Hepatocyte (in vitro differentiated cells): ENCODE data around the gene UPK2.

Source experiments
- EZH2 ChIP-seq: fragments of 200-600 bp; sonication (generic); IDR thresholded peaks from 2 replicates; pipeline ENCODE4 v1.6.1; 2016; ENCODE audit warnings: antibody characterized with exemption, mild to moderate bottlenecking, borderline replicate concordance
- EZH2phosphoT487 ChIP-seq: fragments of 200-600 bp; sonication (generic); IDR thresholded peaks from one replicate; pipeline ENCODE4 v1.6.1; 2018; ENCODE audit warnings: antibody characterized with exemption, mild to moderate bottlenecking, low read depth, moderate library complexity; ENCODE audit not compliant: unreplicated experiment, severe bottlenecking
- TF ChIP-seq, protein P1 (sequence below): fragments of 200-600 bp; sonication (generic); IDR thresholded peaks from 2 replicates; pipeline ENCODE4 v1.5.1; 2016; ENCODE audit warnings: antibody characterized with exemption, mild to moderate bottlenecking; ENCODE audit not compliant: poor library complexity

DNA sequence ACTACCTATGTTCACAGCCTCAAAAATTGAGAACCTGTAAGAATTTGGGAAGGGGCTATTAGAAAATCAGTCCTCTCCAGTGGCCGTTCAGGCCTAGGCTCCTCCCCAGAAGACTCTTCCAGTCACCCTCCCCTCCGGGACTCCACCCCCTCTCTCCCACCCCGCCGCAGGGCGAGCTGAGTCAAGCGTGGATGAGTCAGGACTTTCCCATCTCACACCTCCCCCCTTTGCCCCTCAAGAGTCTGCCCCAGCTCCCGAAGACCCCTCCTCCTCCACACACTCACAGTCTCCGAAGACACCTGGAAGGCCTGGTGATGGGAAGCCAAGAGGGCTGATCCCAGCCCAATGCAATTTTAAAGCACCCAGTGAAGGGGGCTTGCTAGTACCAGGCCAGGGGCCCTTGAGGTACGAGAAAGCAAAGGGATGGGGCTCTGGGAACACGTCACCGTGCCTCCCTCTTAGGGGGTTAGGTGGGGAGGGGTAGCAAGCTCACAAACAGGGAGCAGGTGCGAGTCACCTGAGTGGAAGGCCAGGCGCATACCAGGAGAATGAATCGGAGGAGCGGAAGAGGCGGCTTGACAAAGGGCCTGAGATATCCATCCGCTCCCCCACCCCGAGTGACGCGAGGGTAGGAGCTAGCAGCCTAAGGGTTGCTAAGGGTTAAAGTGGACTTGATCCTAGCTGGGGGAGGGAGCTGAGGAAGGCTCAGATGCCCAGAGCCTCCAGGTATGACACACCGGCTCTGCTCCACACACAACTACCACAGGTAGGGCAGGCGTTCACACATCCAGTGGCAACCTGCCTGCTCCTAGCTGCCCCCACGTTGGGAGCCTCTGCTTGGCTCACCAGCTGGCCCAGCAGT lies 44.0 kb upstream of the UPK2 start:
- TF ChIP-seq, protein P1, sequence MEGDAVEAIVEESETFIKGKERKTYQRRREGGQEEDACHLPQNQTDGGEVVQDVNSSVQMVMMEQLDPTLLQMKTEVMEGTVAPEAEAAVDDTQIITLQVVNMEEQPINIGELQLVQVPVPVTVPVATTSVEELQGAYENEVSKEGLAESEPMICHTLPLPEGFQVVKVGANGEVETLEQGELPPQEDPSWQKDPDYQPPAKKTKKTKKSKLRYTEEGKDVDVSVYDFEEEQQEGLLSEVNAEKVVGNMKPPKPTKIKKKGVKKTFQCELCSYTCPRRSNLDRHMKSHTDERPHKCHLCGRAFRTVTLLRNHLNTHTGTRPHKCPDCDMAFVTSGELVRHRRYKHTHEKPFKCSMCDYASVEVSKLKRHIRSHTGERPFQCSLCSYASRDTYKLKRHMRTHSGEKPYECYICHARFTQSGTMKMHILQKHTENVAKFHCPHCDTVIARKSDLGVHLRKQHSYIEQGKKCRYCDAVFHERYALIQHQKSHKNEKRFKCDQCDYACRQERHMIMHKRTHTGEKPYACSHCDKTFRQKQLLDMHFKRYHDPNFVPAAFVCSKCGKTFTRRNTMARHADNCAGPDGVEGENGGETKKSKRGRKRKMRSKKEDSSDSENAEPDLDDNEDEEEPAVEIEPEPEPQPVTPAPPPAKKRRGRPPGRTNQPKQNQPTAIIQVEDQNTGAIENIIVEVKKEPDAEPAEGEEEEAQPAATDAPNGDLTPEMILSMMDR: no peak
- TF ChIP-seq EZH2phosphoT487 (no peak), EZH2 (no peak)
